ENCODE results near the gene PDAP1.

The PDAP1 gene

GRCh38 chr7:99392046-99392445 lies 16.4 kb downstream of the PDAP1 start:
- no peak overlapping the region for H2AFZ ChIP-seq (ENCODE audit: low read length)
- H3K79me2 ChIP-seq (ENCODE audit: insufficient read depth, low read length), result no peaks in the 10 kb centered on the region
- no peaks in the 10 kb centered on the region for H3K9me2 ChIP-seq (replicated peaks; ENCODE audit: low read depth, low read length)
- no peaks in the 10 kb centered on the region for H3K4me1 ChIP-seq (ENCODE audit: insufficient read depth, low read length, poor library complexity, severe bottlenecking)
- H3F3A ChIP-seq (ENCODE audit: low read depth), result no peaks in the 10 kb centered on the region
- no peaks in the 10 kb centered on the region for H4K20me1 ChIP-seq (ENCODE audit: insufficient read depth, low read length, poor library complexity, severe bottlenecking)
- no peak overlapping the region for H3K4me3 ChIP-seq (ENCODE audit: low read length, poor library complexity, severe bottlenecking)
- no peaks in the 10 kb centered on the region for H3K9me3 ChIP-seq (ENCODE audit: insufficient read depth, low read depth, low read length)
- no peaks in the 10 kb centered on the region for H3K27me3 ChIP-seq (ENCODE audit: insufficient read depth, low read length, poor library complexity, severe bottlenecking)
- peaks cover 77% of the 10 kb centered on the region; the same call in 1 of the 2 replicates for H3K36me3 ChIP-seq (ENCODE audit: insufficient read depth, low read length)
- TF ChIP-seq EZH2phosphoT487 (IDR thresholded peaks at IDR 0.05; ENCODE audit: borderline replicate concordance), result no peak
- no peak for TF ChIP-seq CTCF (conservative IDR thresholded peaks at IDR 0.05; ENCODE audit: low read length)
- H3K9ac ChIP-seq (ENCODE audit: low read depth, low read length, poor library complexity, severe bottlenecking), result no peak overlapping the region
- no peak overlapping the region for H3K4me2 ChIP-seq (ENCODE audit: low read depth, low read length, poor library complexity, severe bottlenecking)

GRCh38 chr7:99390941-99391602 lies 17.3 kb downstream of the PDAP1 start:
- Histone ChIP-seq H3K9ac (ENCODE audit: low read depth, low read length, poor library complexity, severe bottlenecking) (no peak overlapping the region), H3K27me3 (ENCODE audit: insufficient read depth, low read length, poor library complexity, severe bottlenecking) (no peaks in the 10 kb centered on the region), H3K4me1 (ENCODE audit: insufficient read depth, low read length, poor library complexity, severe bottlenecking) (no peaks in the 10 kb centered on the region), H3F3A (ENCODE audit: low read depth) (no peaks in the 10 kb centered on the region), H2AFZ (ENCODE audit: low read length) (no peak overlapping the region), H3K9me2 (replicated peaks; ENCODE audit: low read depth, low read length) (no peaks in the 10 kb centered on the region), H3K4me3 (ENCODE audit: low read length, poor library complexity, severe bottlenecking) (no peak overlapping the region), H4K20me1 (ENCODE audit: insufficient read depth, low read length, poor library complexity, severe bottlenecking) (no peaks in the 10 kb centered on the region), H3K9me3 (ENCODE audit: insufficient read depth, low read depth, low read length) (no peaks in the 10 kb centered on the region), H3K4me2 (ENCODE audit: low read depth, low read length, poor library complexity, severe bottlenecking) (no peak overlapping the region), H3K79me2 (ENCODE audit: insufficient read depth, low read length) (no peaks in the 10 kb centered on the region), H3K36me3 (ENCODE audit: insufficient read depth, low read length) (peaks cover 69% of the 10 kb centered on the region; the same call in 1 of the 2 replicates)
- no peak for TF ChIP-seq EZH2phosphoT487 (IDR thresholded peaks at IDR 0.05; ENCODE audit: borderline replicate concordance)
- TF ChIP-seq CTCF (conservative IDR thresholded peaks at IDR 0.05; ENCODE audit: low read length), result no peak

DNA sequence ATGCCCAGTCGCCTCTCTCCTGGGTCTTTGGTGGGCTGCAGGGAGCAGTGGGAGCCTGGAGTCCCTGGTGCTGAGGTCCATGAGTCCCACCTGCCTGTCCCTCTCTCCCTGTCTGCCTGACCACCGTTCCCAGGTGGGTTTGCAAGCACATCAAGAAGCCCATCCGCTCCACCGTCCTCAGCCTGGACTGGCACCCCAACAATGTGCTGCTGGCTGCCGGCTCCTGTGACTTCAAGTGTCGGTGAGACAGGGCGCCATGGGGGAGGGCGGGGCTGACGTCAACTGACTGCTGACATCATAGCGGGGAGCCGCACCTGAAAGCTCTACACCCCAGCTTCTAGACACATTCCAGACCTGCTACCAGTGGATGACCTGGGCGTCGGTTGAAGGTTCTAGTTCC lies 18.6 kb downstream of the PDAP1 start:
- Histone ChIP-seq H3K36me3 (ENCODE audit: insufficient read depth, low read length) (peaks cover 60% of the 10 kb centered on the region; the same call in 1 of the 2 replicates), H3K4me2 (ENCODE audit: low read depth, low read length, poor library complexity, severe bottlenecking) (no peak overlapping the region), H4K20me1 (ENCODE audit: insufficient read depth, low read length, poor library complexity, severe bottlenecking) (no peaks in the 10 kb centered on the region)

More for the DNA sequence above, 18.6 kb downstream of the PDAP1 start:
- Histone ChIP-seq H3K9me3 (ENCODE audit: insufficient read depth, low read depth, low read length) (no peaks in the 10 kb centered on the region), H3K9me2 (replicated peaks; ENCODE audit: low read depth, low read length) (no peaks in the 10 kb centered on the region), H2AFZ (ENCODE audit: low read length) (no peak overlapping the region), H3K79me2 (ENCODE audit: insufficient read depth, low read length) (no peaks in the 10 kb centered on the region), H3F3A (ENCODE audit: low read depth) (no peaks in the 10 kb centered on the region), H3K4me1 (ENCODE audit: insufficient read depth, low read length, poor library complexity, severe bottlenecking) (no peaks in the 10 kb centered on the region), H3K4me3 (ENCODE audit: low read length, poor library complexity, severe bottlenecking) (no peak overlapping the region), H3K9ac (ENCODE audit: low read depth, low read length, poor library complexity, severe bottlenecking) (no peak overlapping the region), H3K27me3 (ENCODE audit: insufficient read depth, low read length, poor library complexity, severe bottlenecking) (no peaks in the 10 kb centered on the region)
- TF ChIP-seq EZH2phosphoT487 (IDR thresholded peaks at IDR 0.05; ENCODE audit: borderline replicate concordance), result no peak
- TF ChIP-seq CTCF (conservative IDR thresholded peaks at IDR 0.05; ENCODE audit: low read length), result no peak

Data from Loucy (cell line).